Measurements from ENCODE around the gene ARHGAP22. TPM values are rescaled to one million over a fixed set of nuclear protein-coding genes. Genes with fewer than 3 reads are reported as not detected.

ARHGAP22 gene
- total and polyA plus RNA-seq, 2 experiments from 2014 or later: 4.8 to 10.7 TPM

GRCh38 chr10:48531486-48531885 lies 73.4 kb downstream of the ARHGAP22 start:
- no peak overlapping the region for H3K27ac ChIP-seq (ENCODE audit: low read depth)
- H3K4me1 ChIP-seq (ENCODE audit: insufficient read depth): peaks cover 37% of the 10 kb centered on the region
- Mint-ChIP-seq H3K36me3 (ENCODE audit: low read depth) (no peaks in the 10 kb centered on the region; the same call in 2 of the 3 replicates), H3K9me3 (0 out of 3 replicates have a peak, but pooled peaks cover 5% of the 10 kb centered on the region), H3K27me3 (ENCODE audit: insufficient read depth, low read depth, poor library complexity) (peaks cover 8% of the 10 kb centered on the region), H3K4me3 (no peak overlapping the region), H3K4me1 (peaks cover 22% of the 10 kb centered on the region), H3K27ac (no peak overlapping the region)
- TF ChIP-seq STAT1 (IDR thresholded peaks at IDR 0.05; ENCODE audit: unreplicated experiment) (no peak), POLR2AphosphoS5 (IDR thresholded peaks at IDR 0.05; ENCODE audit: low read depth) (no peak), REST (IDR thresholded peaks at IDR 0.05; ENCODE audit: unreplicated experiment) (no peak), NANOG (IDR thresholded peaks at IDR 0.05; ENCODE audit: borderline replicate concordance) (no peak), EZH2phosphoT487 (IDR thresholded peaks at IDR 0.05; ENCODE audit: unreplicated experiment) (no peak), ZNF331 (CRISPR knock-in tag; IDR thresholded peaks at IDR 0.05; ENCODE audit: low read depth) (no peak), ZNF114 (CRISPR knock-in tag; IDR thresholded peaks at IDR 0.05) (no peak), EZH2 (IDR thresholded peaks at IDR 0.05; ENCODE audit: low read depth, unreplicated experiment) (no peak), CTCF (conservative IDR thresholded peaks at IDR 0.05; ENCODE audit: low read depth in 2 of 2) (no peak), JUNB (IDR thresholded peaks at IDR 0.05; ENCODE audit: unreplicated experiment) (no peak), ZNF462 (CRISPR knock-in tag; IDR thresholded peaks at IDR 0.05) (no peak), CREB1 (CRISPR knock-in tag; IDR thresholded peaks at IDR 0.05; ENCODE audit: low read depth) (no peak), ETS1 (IDR thresholded peaks at IDR 0.05) (no peak)
- no peak for ATAC-seq
- no peaks in the 10 kb centered on the region for H3K27me3 ChIP-seq (ENCODE audit: insufficient read depth)
- H3K36me3 ChIP-seq (ENCODE audit: insufficient read depth): no peaks in the 10 kb centered on the region
- peaks cover 5% of the 10 kb centered on the region; the same call in 1 of the 2 replicates for H3F3A ChIP-seq (replicated peaks; ENCODE audit: low read depth)
- DNase-seq (ENCODE audit: low spot score): no peak
- H3K4me3 ChIP-seq: no peak overlapping the region
- no peaks in the 10 kb centered on the region for H3K79me2 ChIP-seq (replicated peaks; ENCODE audit: insufficient read depth)
- no peak overlapping the region for H2AFZ ChIP-seq
- no peaks in the 10 kb centered on the region for H4K20me1 ChIP-seq (replicated peaks; ENCODE audit: insufficient read depth)
- H3K9me2 ChIP-seq (ENCODE audit: insufficient read depth): peaks cover 6% of the 10 kb centered on the region; the same call in 1 of the 2 replicates
- no peak overlapping the region for H3K4me2 ChIP-seq

Data from GM23338 (cell line).